Stimulated activated CD8-positive, alpha-beta memory T cell treated with anti-CD3 and anti-CD28 coated beads, Interleukin-12 subunit alpha, Interleukin-12 subunit beta, amount 100 ng/mL, for 4 hours (primary cell): ENCODE data around the gene SLC4A2.
A peak's percentile ranks its signal among the peaks of the same experiment; 100 is the strongest.

Experiments used
- DNase-seq: peaks from one replicate; pipeline ENCODE4 v3.0.0-alpha.2; 2020; ENCODE audit warnings: low read depth

SLC4A2 gene

DNA sequence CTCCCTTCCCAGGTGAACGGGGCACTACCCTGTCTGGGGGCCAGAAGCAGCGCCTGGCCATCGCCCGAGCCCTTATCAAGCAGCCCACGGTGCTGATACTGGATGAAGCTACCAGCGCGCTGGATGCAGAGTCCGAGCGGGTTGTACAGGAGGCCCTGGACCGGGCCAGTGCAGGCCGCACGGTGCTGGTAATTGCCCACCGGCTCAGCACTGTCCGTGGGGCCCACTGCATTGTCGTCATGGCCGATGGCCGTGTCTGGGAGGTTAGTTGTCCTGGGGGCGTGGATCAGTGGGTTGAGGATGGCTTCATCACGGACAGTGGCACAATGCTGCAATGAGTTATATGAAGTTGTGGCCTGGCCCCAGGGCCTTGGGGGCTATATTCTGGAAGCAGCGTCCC lies 15.4 kb upstream of the SLC4A2 start:
- DNase-seq = no peak

DNA sequence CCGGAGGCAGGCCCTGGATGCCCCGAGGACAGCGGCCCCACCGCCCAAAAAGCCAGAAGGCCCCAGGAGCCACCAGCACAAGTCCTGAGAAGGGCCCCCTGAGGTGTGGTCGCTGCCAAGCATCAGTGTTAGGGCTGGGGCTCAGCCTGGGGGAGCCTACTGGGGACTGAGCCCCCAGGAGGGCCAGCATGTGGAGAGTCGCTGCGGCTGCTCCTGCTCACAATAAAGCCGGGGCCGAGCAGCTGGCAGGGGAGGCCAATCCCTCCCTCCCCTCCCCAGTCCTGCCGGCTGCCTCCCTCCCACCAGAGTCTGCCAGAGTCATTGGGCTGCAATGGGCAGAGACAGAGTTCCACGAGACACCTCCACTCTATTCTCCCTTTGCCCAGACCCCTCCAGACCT lies 14.1 kb upstream of the SLC4A2 start:
- DNase-seq = no peak

DNA sequence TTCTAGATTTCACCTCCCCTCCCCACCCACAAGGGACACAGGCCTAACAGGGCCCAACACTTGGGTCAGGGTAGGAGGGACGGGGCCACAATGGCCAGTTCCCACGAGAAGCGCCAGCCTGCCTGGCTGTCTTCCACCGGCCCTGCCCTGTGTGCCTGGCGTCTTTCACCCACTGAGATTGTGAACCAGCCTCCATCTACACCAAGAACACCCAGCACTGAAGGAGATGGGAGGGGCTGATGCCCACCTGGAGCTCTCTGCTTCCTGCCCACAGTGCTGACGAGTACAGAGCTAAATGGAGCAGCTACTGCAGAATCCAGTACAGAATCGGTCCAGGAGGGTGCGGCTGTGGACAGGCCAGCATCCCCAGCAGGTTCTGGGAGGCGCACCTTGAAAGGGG lies 13.4 kb upstream of the SLC4A2 start:
- DNase-seq = no peak

DNA sequence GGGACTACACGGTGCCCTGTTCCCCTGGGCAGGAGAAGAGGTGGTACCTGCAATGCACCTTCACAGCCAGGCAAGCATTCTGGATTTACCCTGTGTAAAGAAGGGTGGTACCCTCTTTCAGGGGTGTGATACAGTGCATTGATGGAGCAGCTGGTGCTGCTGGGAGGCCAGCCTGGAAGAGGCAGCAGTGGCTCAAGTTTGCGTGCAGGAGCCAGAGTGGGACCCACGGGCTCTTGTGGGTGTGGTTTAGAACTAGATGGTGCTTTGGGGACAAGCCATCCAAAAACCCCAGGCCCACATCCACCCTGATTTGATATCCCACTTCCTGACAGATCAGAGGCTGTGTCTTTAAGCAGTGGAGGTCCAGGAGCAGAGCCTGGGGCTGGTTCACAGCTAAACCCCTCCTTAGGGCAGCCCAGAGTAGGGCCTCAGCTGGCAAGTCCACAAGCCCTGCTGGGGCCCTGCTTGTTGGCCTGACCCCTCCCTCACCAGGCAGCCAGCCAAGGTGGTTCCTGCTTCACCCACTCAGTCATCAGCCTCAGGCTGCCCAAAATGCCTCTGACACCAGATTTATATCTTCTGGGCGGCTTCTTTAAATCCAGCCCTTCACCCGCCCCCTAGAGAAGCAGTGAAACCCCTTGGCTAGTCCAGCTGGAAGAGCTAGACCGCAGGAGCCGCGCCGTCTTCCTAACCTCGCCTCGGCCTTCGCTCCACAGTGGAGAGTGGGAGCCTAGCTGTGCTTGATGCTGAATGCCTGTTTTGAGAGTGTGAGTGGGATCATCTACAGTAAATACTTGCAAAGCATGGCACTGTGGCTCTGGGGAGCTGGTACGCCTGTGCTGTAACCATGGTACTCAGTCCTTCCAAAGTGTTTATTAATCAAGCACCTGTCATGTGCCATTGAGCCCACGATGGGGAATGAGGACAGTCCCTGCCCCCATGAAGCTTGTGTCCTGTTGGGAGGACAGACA lies 12.5 kb upstream of the SLC4A2 start:
- no peak for DNase-seq

DNA sequence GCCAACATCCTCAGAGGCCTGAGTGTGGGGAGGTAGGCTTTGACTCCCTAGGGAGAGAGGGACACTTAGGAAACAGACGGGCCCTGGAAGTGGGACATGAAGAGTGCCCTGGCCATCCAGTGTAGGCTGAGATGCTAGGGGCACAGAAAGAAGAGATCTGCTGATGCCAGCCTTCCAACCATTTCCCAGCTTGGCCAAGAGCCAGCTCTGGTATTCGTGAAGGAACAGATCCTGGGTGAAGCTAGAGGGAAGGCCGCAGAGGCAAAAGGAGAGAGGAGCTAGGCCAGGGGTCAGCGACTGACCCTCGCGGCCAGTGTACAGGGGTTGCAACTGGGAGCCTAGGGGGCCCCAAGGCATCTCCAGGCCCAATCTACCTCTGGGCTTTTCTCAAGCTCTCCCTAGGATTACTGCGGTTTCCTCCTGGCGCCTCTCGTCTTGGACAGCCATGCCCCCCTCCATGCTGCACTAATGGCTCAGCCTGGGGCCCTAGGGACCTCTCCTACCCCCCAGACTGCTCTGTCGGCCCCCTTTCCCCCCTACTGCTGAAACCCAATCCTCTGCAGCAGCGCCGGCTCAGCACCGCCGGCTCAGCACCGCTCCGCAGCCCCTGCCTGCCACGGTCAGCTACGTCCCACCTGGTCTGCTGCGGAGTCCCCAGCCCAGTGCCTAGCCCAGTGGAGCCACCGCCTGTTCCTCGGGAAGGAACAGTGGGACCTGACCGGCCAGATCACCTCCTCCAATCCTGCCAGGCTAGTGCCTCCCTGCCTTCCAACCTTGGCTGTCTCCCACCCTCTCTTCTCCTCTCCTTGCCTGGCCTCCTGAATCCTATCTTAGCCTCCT lies 11.2 kb upstream of the SLC4A2 start, which contains the start of gene ASIC3:
Gene ASIC3 (plus strand): TSS at position 556 of the 840 bp plus-strand sequence. CDS start 355 bp downstream, outside the sequence.
- DNase-seq = no peak

DNA sequence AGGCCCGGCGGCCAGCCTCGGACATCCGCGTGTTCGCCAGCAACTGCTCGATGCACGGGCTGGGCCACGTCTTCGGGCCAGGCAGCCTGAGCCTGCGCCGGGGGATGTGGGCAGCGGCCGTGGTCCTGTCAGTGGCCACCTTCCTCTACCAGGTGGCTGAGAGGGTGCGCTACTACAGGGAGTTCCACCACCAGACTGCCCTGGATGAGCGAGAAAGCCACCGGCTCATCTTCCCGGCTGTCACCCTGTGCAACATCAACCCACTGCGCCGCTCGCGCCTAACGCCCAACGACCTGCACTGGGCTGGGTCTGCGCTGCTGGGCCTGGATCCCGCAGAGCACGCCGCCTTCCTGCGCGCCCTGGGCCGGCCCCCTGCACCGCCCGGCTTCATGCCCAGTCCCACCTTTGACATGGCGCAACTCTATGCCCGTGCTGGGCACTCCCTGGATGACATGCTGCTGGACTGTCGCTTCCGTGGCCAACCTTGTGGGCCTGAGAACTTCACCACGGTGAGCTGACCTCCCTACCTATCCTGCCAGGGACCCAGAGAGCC lies 10.4 kb upstream of the SLC4A2 start:
- DNase-seq = no peak

DNA sequence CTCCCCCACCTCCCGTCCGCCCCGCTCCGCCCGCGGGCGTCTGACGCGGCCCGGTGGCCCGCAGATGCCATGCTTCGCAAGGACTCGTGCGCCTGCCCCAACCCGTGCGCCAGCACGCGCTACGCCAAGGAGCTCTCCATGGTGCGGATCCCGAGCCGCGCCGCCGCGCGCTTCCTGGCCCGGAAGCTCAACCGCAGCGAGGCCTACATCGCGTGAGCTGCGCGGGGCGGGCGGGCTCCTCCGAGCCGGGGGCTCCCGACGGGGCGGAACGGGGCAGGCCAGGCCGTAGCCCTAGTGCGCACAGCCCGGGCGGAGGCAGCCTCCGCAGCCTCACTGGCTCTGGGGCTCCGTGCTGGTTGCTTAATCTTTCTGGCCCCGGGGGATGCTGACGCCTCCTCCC lies 8.3 kb upstream of the SLC4A2 start:
- DNase-seq = peak; percentile 23

DNA sequence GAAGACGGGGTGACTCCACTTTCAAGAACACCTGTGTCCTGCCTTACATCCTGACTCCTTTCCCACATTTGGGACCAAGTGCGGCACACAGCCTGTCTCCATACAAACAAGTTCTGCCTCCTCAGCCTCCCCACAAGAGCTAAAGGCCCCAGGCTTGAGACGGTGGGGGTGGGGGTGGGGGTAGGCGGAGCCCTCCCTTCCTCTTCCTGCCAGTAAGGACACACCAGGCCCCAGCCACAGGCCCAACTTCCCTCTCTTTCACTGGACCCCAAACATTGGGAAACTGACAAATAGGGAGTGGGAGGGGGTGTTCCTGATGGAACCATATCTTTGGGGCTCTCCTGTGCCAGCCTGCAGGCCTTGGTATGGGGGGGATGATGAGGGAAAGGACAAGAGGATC lies 6.3 kb upstream of the SLC4A2 start:
- DNase-seq = no peak

DNA sequence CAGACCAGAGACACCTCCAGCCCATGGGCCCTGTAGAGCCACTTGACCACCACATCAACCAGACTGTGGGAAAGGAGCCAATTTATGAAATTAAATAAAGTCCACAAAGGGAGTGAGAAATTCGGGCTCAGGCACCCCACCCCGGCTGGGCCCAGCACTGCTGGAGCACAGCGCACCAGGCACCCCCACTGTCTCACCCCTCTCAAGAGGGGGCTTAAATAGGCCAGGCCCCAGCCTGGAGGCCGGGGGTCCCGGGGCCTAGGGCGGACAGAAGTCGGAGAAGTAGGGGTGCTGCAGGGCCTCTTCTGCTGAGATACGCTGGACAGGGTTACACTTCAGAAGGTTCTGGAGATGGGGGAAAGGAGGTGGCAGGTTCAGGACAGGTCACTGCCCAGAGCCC lies 5.6 kb upstream of the SLC4A2 start:
- DNase-seq = no peak

DNA sequence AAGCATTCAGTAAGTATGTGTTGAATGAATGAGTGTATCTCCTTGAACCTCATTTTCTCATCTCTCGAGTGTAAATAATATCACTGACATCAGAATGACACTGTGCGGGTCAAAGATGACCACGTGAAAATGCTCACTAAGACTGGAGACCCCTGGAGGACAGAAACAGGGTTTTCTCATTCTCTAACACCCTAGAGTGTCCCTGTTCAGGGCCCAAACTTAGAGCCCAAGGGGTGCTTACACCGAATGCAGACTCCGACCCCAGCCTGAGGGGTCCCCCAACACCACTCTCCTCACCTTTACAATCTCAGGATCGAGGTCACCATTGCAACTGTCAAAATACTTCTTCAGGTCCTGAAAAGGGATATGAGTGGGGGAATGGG lies 3.1 kb upstream of the SLC4A2 start:
- no peak for DNase-seq

DNA sequence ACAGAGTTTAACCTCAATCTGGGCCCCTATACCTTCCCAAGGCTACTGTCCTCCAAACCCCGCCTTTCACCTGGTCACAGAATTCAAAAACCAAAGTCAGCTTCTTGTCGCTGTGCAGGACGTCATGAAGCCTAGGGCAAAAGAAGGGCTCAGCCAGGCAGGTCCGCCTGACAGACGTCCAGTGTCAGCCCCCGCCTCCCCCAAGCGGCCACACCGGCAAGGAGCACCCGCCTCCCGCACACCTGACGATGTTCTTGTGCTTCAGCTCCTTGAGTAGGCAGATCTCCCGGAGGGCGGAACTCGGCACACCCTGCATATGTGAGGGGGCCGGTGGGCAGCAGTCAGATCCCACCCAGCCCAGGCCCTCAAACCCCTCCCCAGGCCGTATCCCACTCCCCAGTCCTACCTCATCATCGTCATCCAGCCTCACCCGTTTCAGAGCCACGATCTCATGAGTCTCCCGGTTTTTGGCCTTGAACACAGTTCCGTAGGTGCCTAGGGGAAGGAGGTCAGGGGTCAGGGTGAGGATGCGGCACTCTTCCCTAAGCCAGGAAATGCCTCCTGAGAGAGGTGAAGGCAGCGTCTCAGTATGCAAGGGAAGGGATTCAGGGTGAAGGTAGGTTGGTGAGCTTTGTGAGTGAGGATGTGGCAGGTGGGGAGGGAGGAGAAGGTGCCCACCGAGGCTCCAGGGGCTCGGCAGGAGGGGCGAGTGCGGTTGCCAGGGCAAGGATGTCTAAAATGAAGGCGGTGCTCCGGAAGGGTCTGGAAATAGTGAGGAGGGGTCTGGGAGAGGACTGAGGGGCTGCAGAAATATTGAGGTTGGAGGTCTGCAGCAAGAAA lies 2.5 kb upstream of the SLC4A2 start:
- no peak for DNase-seq

DNA sequence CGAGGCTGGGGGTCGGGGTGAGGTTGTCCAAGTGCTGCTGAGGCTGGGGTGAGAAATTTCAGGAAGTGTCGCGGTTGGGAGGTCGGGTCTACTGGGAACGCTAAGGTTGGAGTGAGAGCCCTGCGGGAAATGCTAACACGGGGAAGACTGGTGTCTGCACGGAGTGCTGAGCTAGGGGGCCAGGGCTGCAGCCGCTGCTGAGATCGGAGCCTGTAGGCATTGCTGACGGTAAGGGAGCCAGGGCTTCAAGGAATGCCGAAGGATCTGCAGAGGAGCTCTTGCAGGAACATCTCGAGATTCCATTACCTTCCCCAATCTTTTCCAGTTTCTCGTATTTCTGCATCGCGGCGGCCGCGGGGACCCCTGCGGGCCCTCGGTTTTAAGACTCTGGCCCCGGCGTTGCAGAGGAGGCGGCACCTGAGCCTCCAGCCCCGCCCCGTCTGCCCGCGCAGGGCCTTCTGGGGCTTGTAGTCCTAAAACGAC lies 1.8 kb upstream of the SLC4A2 start, which contains the start of gene CDK5:
Gene CDK5 (minus strand): TSS at position 392 of the 483 bp plus-strand sequence. CDS start 49 bp downstream, at position 343.
- no peak for DNase-seq

DNA sequence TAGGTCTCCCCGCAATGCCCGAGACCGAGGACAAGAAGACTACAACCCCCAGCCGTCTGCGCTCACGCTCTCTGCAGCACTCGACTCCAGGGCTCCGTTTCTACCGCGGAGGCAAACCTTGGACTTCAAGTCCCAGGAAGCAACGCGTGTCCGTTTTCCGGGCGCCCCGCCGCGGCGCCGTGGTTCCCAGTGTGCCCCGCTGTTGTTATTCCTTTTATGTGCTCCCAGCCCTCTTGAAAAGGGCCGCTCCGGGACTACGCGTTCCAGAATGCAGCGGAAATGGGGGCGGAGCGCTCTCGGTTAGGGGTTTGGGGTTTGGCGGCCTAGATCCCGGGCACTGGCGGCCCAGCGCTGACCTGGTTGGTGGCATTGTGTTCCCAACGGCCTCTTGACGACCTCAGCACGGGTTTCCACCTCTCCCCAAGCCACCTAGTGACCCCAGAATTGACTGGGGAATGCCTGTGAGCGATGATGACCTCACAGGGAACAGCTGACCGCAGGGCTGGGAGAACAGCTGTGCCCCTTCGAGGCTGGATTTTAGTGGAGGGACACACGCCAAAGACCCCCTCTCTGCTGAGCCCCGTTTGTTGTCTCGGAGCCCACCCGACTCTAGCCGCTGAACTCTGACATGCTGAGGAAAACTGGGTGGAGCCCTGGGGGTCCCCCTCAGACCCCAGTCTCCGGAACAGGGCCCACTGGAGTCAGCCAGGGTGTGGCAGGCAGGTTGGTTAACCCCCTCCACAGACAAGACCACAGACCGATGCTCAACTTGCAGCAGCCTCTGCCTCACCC lies 1.2 kb upstream of the SLC4A2 start:
- peak; percentile 92 for DNase-seq

DNA sequence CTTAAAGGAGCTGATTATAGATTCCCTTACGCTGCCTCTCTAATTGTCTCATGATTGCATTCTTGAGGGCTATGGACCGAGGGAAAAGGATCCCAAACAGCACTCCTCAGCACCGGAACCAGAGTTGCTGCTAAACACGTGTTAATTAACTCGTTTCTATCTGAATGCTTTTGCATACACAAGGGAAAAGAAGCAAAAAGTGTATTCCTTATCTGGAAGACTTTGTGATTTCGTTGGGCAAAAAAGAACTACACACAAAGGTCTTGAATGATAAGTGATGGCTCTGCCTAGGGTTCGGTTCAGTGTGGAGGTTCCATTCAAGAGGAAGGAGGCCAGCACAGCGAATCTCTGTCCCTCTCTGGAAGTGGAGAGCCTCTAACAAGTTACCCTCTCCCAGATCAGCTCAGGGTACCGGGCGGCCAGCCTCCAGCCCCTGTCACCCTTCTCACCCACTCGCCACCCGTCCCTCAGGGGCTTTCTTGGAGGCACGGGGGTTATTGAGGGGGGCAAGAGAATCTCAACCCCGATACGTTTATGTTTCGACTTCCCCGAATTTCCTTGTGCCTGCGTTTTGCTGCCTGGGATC lies 515 bp upstream of the SLC4A2 start:
- no peak for DNase-seq

DNA sequence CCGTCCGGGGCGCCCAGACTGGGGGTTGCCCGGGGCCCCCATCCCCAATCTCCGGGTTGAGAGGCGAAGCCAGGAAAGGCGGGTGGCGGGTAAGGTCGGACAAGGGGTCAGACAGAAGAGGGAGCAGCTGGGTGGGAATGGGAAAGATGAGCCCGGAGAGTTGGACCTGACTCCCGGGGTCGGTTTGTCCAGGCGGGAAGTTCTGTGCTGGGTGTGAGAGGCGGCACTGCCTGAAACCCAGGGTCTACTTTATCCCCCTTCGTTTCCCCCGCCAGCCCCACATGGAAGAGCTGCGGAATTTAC lies 675 bp downstream of the SLC4A2 start:
- DNase-seq = no peak

DNA sequence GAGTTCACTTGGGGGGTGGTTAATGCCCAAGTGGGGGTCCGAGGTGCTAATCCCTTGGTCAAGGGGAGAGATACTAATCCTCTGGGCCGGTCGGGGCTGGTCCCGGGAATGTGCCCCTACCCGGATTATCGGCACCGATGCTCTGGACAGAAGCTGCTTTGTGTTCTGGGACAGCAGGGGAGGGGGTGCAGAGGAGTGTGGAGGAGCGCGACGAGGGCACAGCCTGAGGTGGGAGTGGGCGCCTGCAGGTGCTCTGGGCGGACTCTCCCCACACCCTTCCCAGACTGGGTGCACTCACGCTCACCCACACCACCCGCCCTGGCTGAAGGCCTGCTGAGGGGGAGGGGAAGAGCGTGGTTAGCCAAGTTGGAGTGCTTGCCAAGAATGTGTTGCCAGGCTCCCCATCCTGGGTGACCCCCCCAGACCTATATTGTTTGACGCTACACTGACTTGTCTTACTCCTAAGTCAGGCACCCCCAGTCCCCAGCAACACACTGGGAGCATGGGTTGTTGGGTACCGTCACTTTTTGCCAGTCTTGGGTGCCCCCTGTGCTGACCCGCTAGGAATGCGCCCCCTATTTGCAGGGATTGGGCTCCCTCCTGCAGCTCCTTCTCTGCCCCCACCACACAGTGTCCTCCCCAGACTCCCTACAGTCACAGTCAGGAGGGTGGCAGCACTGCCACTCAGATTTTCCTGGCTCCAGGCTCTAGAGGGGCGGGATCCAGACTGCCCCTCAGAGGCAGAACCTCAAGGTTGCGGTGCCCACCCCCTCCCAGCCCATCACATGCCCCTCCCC lies 1.2 kb downstream of the SLC4A2 start:
- no peak for DNase-seq

DNA sequence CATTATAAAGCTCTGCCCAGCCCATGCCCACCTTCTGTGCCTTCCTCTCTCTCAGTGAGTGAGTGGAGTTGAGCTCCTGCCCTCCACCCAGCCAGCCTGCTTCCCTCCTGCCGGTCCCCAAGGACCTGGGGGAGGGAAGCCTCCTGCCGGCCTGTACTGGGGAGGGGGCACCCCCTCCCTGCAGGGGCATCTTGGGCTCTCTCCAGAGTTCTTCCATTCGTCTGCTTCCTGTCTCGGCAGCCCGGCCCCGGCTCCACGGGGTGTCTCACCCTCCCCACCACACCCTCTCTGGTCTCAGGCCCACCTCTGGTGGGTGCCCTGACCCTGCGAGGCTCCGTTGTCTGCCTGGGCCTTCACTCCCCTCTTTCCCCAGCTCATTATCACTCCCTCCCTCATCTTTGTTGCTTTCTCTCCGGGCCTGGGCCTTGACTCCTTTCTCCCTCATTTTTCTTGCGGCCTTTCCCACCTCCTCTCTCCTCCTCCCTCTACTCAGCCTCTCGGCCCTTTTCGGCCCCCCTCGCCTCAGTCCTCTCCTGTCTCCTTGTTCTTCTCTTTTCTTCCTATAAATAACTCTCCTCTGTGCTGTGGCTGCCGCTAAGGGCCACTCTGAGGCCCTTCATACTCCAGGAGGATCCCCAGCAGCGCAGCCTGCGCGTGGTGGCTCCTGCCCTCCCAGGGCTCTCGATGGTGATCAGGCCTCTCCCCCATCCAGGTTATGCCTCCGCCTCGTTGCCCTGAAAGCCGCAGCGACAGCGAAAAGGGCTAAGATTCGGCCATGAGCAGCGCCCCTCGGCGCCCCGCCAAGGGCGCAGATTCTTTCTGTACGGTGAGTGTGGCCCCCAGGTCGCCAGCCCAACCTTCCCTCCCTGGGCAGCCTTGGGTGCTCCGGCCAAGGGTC lies 2.1 kb downstream of the SLC4A2 start:
- no peak for DNase-seq

DNA sequence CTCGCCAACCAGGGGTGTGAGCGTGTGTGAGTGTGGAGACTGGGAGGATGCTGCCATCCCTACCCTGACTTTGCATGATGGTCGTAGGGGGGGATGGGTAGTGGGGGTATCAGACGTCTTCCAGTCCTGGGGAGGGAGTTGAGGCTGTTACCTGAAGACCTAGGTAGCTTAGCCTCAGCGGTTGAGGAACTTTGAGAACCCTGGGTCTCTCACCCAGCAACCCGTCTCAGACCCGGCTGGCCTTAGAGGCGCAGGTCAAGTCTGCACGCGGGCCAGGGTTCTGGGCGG lies 2.7 kb downstream of the SLC4A2 start:
- no peak for DNase-seq
